Neural cell (in vitro differentiated cells): ENCODE data around the gene ZNF608.

Source experiments
- CTCF ChIP-seq: fragments of 450-650 bp; IDR thresholded peaks from 2 replicates; pipeline ENCODE4 v1.5.1; 2014; ENCODE audit warnings: antibody characterized with exemption, mild to moderate bottlenecking, moderate library complexity; ENCODE audit not compliant: poor library complexity, severe bottlenecking
- EZH2 ChIP-seq: fragments of 200-600, 300-800 bp; shearing (Covaris generic), sonication (generic); IDR thresholded peaks from 2 replicates; pipeline ENCODE4 v1.6.1; 2014; ENCODE audit warnings: antibody characterized with exemption, low read length, borderline replicate concordance, mild to moderate bottlenecking; ENCODE audit not compliant: insufficient read depth, poor library complexity, severe bottlenecking
- POLR2AphosphoS5 ChIP-seq: IDR thresholded peaks from 2 replicates; pipeline ENCODE4 v1.6.1; 2012
- TF ChIP-seq, protein P1 (sequence below): IDR thresholded peaks from 2 replicates; pipeline ENCODE4 v1.6.1; 2012; ENCODE audit warnings: borderline replicate concordance

DNA sequence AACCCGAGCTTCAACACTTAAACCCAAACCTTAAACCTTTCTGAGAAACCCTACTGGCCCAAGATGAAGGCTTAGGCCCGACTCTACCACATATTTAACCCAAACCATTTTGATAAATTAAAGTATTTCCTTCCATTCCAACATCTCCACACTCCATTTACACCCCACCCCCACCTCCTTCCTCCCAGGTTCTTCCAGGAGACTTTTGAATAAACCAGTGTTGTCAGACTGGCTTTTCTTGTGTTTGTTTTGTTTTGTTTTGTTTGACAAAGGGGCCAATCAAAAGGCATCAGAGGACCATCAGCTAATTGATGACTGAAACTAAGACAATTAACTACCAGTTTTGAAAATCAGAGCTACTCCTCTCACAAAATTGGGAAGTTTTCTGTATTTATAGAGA is 4.6 kb upstream of the ZNF608 start:
- TF ChIP-seq CTCF (no peak), EZH2 (no peak), POLR2AphosphoS5 (no peak)
- TF ChIP-seq, protein P1, sequence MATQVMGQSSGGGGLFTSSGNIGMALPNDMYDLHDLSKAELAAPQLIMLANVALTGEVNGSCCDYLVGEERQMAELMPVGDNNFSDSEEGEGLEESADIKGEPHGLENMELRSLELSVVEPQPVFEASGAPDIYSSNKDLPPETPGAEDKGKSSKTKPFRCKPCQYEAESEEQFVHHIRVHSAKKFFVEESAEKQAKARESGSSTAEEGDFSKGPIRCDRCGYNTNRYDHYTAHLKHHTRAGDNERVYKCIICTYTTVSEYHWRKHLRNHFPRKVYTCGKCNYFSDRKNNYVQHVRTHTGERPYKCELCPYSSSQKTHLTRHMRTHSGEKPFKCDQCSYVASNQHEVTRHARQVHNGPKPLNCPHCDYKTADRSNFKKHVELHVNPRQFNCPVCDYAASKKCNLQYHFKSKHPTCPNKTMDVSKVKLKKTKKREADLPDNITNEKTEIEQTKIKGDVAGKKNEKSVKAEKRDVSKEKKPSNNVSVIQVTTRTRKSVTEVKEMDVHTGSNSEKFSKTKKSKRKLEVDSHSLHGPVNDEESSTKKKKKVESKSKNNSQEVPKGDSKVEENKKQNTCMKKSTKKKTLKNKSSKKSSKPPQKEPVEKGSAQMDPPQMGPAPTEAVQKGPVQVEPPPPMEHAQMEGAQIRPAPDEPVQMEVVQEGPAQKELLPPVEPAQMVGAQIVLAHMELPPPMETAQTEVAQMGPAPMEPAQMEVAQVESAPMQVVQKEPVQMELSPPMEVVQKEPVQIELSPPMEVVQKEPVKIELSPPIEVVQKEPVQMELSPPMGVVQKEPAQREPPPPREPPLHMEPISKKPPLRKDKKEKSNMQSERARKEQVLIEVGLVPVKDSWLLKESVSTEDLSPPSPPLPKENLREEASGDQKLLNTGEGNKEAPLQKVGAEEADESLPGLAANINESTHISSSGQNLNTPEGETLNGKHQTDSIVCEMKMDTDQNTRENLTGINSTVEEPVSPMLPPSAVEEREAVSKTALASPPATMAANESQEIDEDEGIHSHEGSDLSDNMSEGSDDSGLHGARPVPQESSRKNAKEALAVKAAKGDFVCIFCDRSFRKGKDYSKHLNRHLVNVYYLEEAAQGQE: no peak
